ENCODE results near the gene RAD18. TPM values are rescaled to one million over a fixed set of nuclear protein-coding genes. Genes with fewer than 3 reads are reported as not detected.

RAD18 gene
- total RNA-seq, 2 donors from 2014 or later = 3.0 to 7.2 TPM

DNA sequence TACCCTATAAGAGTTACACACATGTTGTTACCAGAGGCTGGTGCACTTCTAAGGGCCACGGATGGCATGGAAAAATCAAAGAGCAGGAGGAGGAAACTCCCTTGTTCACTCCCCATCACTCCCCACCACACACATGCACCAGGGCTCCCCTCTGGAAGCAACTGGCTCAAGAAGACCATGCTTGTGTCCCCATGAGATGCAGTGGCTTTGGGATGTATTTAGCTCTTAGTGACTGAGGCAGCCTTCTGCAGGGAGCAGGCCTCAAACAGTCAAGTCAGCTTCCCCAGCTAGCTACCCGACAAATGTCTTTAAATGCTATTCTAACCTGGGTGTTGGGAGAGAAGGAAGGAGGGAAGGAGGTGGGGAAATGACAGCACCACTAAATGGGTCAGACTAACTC lies 32.9 kb upstream of the RAD18 start:
- DNase-seq (ENCODE audit: low spot score) (no peak), ATAC-seq (ENCODE audit: insufficient number of reproducible peaks, low FRiP score, low read depth) (no peak)
- TF ChIP-seq, protein P1, sequence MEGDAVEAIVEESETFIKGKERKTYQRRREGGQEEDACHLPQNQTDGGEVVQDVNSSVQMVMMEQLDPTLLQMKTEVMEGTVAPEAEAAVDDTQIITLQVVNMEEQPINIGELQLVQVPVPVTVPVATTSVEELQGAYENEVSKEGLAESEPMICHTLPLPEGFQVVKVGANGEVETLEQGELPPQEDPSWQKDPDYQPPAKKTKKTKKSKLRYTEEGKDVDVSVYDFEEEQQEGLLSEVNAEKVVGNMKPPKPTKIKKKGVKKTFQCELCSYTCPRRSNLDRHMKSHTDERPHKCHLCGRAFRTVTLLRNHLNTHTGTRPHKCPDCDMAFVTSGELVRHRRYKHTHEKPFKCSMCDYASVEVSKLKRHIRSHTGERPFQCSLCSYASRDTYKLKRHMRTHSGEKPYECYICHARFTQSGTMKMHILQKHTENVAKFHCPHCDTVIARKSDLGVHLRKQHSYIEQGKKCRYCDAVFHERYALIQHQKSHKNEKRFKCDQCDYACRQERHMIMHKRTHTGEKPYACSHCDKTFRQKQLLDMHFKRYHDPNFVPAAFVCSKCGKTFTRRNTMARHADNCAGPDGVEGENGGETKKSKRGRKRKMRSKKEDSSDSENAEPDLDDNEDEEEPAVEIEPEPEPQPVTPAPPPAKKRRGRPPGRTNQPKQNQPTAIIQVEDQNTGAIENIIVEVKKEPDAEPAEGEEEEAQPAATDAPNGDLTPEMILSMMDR (IDR thresholded peaks at IDR 0.05) = no peak
- Histone ChIP-seq H3K4me1 (ENCODE audit: control insufficient read depth in 1 of 2, low read depth in 2 of 2) (no peaks in the 10 kb centered on the region), H3K36me3 (no peaks in the 10 kb centered on the region), H3K27me3 (replicated peaks; ENCODE audit: insufficient read depth) (no peaks in the 10 kb centered on the region), H3K27ac (no peak overlapping the region), H3K4me3 (no peak overlapping the region), H3K9me3 (no peaks in the 10 kb centered on the region)

DNA sequence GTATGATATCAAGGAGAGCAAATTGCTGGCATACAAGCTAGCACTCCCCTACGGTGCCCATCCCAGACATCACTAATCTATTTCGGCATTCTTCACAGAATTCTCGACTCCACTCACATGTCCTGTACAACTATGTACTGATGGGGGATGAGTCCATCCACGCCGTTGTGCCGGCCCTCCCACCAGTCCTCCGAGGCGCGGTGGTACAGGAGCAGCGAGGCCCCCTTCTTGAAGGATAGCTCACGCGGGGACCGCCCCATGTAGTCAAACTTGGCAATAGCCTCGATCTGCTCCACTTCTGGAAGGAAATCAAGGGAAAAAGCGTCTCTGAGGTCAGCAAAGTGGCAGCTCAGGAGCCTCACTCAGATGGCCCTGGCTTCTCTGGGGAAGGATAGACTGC lies 31.0 kb upstream of the RAD18 start:
- Histone ChIP-seq H3K36me3 (no peaks in the 10 kb centered on the region), H3K27ac (no peak overlapping the region), H3K27me3 (replicated peaks; ENCODE audit: insufficient read depth) (no peaks in the 10 kb centered on the region), H3K4me3 (no peak overlapping the region), H3K9me3 (no peaks in the 10 kb centered on the region), H3K4me1 (ENCODE audit: control insufficient read depth in 1 of 2, low read depth in 2 of 2) (no peaks in the 10 kb centered on the region)
- ATAC-seq (ENCODE audit: insufficient number of reproducible peaks, low FRiP score, low read depth) (no peak), DNase-seq (ENCODE audit: low spot score) (no peak)
- TF ChIP-seq, protein P1 (IDR thresholded peaks at IDR 0.05) = no peak

DNA sequence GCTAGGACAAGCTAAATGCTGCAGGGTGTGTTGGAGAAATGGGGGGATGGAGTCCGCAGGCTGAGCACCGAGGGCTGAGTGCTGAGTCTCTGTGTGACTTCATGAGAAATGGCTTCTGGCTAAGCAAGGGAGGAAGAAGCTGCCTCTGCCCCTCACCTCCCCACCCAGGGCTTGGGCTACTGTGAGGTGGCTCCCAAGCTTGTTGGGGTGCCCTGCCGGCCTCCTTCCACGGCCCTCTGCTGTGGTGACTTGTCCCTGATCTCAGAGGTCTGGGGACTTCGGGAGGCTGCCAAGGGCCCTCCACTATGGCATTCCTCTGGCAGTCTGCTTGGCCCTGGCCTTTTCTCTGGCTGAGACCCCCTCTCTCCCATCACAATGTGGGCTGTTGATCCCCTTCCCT lies 30.1 kb upstream of the RAD18 start:
- TF ChIP-seq, protein P1 (IDR thresholded peaks at IDR 0.05) = no peak
- Histone ChIP-seq H3K27me3 (replicated peaks; ENCODE audit: insufficient read depth) (no peaks in the 10 kb centered on the region), H3K27ac (no peak overlapping the region), H3K4me3 (no peak overlapping the region), H3K4me1 (ENCODE audit: control insufficient read depth in 1 of 2, low read depth in 2 of 2) (no peaks in the 10 kb centered on the region), H3K36me3 (no peaks in the 10 kb centered on the region), H3K9me3 (no peaks in the 10 kb centered on the region)
- ATAC-seq (ENCODE audit: insufficient number of reproducible peaks, low FRiP score, low read depth) (no peak), DNase-seq (ENCODE audit: low spot score) (no peak)

DNA sequence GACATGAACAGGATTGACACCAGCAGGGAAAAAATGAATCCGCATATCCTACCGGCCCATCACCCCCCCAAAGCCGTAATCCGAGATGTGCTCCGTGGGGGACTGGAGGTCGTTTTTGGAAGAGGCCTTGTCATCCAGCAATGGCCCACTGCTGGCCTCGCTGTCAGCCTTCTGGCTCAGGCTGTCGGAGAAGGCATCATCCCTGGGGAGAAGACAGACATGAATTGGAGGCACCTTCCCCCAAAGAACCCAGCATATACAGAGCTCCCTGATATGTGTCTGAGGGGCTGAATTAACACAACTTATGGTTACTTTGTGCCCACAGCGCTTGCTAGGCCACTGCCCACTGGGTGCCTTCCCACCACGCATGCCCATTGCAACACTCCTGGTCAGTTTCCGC lies 29.6 kb upstream of the RAD18 start:
- no peaks in the 10 kb centered on the region for H3K27me3 ChIP-seq (replicated peaks; ENCODE audit: insufficient read depth)
- H3K4me1 ChIP-seq (ENCODE audit: control insufficient read depth in 1 of 2, low read depth in 2 of 2) = no peaks in the 10 kb centered on the region
- no peak for DNase-seq (ENCODE audit: low spot score)
- H3K36me3 ChIP-seq = no peaks in the 10 kb centered on the region
- H3K4me3 ChIP-seq = no peak overlapping the region
- no peaks in the 10 kb centered on the region for H3K9me3 ChIP-seq
- no peak for ATAC-seq (ENCODE audit: insufficient number of reproducible peaks, low FRiP score, low read depth)
- TF ChIP-seq, protein P1 (IDR thresholded peaks at IDR 0.05) = no peak
- no peak overlapping the region for H3K27ac ChIP-seq

DNA sequence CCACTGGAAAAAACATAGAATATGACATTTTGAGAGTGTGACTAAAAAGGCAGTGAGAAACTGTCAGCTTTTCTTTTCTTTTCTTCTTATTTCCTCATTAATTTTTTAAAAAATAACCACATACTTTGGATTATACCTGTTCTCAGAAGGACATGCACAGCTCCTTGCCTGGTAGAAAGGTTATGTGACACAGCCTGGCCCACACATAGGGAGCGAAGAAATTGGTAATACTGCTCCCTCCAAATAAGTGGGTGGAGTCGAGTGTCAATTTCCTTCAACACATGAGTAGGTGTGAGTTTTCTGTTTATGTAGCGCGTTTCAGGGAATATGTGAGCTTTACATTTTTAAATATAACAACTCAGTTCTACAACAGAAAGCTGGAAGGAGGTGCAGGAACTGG lies 28.9 kb upstream of the RAD18 start:
- Histone ChIP-seq H3K9me3 (no peaks in the 10 kb centered on the region), H3K4me3 (no peak overlapping the region), H3K4me1 (ENCODE audit: control insufficient read depth in 1 of 2, low read depth in 2 of 2) (no peaks in the 10 kb centered on the region), H3K27ac (no peak overlapping the region), H3K36me3 (no peaks in the 10 kb centered on the region), H3K27me3 (replicated peaks; ENCODE audit: insufficient read depth) (no peaks in the 10 kb centered on the region)
- DNase-seq (ENCODE audit: low spot score) (no peak), ATAC-seq (ENCODE audit: insufficient number of reproducible peaks, low FRiP score, low read depth) (no peak)
- TF ChIP-seq, protein P1 (IDR thresholded peaks at IDR 0.05) = no peak
